Vagina (tissue), 2 donors: ENCODE data around the gene PON1. TPM values are rescaled to one million over a fixed set of nuclear protein-coding genes. Genes with fewer than 3 reads are reported as not detected.

Experiments used
- DNase-seq, 2 donors: peaks; one replicate each; pipeline ENCODE4 v3.0.0-alpha.2; 2017; ENCODE audit errors: extremely low spot score in 2 of 2
- H3K27ac ChIP-seq: fragments of 200-600 bp; sonication (generic); one replicate; pipeline ENCODE4 v1.5.1; 2019
- H3K27me3 ChIP-seq: fragments of 200-600 bp; sonication (generic); one replicate; pipeline ENCODE4 v1.5.1; 2019
- H3K36me3 ChIP-seq, 2 donors: fragments of 200-600 bp; sonication (generic); one replicate each; pipeline ENCODE4 v1.5.1; 2017 to 2019
- H3K4me1 ChIP-seq: fragments of 200-600 bp; sonication (generic); one replicate; pipeline ENCODE4 v1.5.1; 2019
- H3K4me3 ChIP-seq, 2 donors: fragments of 200-600 bp; sonication (generic); 1 replicate in 1 of 2; 2 replicates in 1 of 2; pipeline ENCODE4 v1.5.1; 2016 to 2019
- H3K9me3 ChIP-seq: fragments of 200-600 bp; sonication (generic); one replicate; pipeline ENCODE4 v1.5.1; 2019
- POLR2A ChIP-seq, 2 donors: fragments of 450-650 bp; IDR thresholded peaks; one replicate each; pipeline ENCODE4 v1.6.1; 2017; ENCODE audit warnings: antibody characterized with exemption in 2 of 2, mild to moderate bottlenecking in 2 of 2, moderate library complexity in 2 of 2
- POLR2AphosphoS5 ChIP-seq, 2 donors: sonication (generic); formaldehyde crosslinking; IDR thresholded peaks; one replicate each; pipeline ENCODE4 v1.9.0; 2017; ENCODE audit warnings: antibody characterized with exemption in 2 of 2, mild to moderate bottlenecking in 2 of 2, low read depth in 1 of 2; ENCODE audit not compliant: insufficient read depth in 1 of 2
- intact Hi-C: fragments of 100-400 bp; cut with DNase I; formaldehyde crosslinking; loops from one replicate; pipeline ENCODE4 v1.15.1; 2023
- total RNA-seq: library from RNA; depleted of rRNA; stranded (reverse); fragments of >200 nt; gene quantifications from one replicate; pipeline ENCODE4 v1.2.3, GENCODE V29; 2016
- TF ChIP-seq, protein P1 (sequence below), 3 experiments: fragments of 450-650 bp in 2 of 3; fragments of 200-600 bp in 1 of 3; sonication (generic) in 1 of 3; IDR thresholded peaks; one replicate each; pipeline ENCODE4 v1.5.1; 2017 to 2019; ENCODE audit warnings: antibody characterized with exemption in 3 of 3, mild to moderate bottlenecking in 2 of 3, moderate library complexity in 2 of 3

PON1 gene
- total RNA-seq, 1 donor from 2014 or later: not detected

DNA sequence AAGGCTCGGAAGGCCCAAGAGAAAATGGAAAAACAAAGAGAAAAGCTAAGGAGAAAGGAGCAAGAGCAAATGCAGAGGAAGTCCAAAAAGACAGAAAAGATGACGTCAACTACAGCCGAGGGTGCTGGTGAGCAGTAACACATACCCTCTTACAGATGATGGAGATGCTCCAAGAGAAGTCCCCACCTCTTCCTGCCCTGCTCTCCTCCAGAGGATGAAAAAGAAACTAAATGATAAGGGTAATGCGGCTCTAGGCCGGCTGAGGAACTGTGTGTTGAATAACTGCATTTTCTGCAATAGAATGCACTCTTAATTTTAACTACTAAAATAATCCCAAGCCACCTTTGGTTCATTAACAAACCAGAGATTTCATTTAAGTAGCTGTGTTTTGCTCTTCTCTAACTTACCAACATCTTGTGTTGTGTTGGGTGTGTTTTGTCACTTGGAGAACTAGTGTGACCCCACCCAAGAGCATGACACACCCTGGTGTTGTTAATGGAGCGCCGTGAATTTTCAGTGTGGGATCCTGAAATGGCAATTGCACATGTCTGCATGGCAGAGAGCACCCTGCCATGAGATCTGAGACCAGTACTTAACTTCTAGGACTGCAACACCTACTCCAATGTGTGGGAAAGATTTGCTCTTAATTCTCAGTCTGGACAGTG is 34.0 kb downstream of the PON1 start:
- Histone ChIP-seq H3K27ac (no peak overlapping the region), H3K36me3 (no peaks in the 10 kb centered on the region), H3K4me3 (no peak overlapping the region), H3K9me3 (no peaks in the 10 kb centered on the region), H3K27me3 (no peaks in the 10 kb centered on the region), H3K4me1 (no peaks in the 10 kb centered on the region)
- TF ChIP-seq, protein P1, sequence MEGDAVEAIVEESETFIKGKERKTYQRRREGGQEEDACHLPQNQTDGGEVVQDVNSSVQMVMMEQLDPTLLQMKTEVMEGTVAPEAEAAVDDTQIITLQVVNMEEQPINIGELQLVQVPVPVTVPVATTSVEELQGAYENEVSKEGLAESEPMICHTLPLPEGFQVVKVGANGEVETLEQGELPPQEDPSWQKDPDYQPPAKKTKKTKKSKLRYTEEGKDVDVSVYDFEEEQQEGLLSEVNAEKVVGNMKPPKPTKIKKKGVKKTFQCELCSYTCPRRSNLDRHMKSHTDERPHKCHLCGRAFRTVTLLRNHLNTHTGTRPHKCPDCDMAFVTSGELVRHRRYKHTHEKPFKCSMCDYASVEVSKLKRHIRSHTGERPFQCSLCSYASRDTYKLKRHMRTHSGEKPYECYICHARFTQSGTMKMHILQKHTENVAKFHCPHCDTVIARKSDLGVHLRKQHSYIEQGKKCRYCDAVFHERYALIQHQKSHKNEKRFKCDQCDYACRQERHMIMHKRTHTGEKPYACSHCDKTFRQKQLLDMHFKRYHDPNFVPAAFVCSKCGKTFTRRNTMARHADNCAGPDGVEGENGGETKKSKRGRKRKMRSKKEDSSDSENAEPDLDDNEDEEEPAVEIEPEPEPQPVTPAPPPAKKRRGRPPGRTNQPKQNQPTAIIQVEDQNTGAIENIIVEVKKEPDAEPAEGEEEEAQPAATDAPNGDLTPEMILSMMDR (IDR thresholded peaks at IDR 0.05): no peak
- no peak for TF ChIP-seq POLR2AphosphoS5 (IDR thresholded peaks at IDR 0.05; ENCODE audit: insufficient read depth in 1 of 2, low read depth in 1 of 2)
- intact Hi-C loops: no loop called here
- no peak for DNase-seq

DNA sequence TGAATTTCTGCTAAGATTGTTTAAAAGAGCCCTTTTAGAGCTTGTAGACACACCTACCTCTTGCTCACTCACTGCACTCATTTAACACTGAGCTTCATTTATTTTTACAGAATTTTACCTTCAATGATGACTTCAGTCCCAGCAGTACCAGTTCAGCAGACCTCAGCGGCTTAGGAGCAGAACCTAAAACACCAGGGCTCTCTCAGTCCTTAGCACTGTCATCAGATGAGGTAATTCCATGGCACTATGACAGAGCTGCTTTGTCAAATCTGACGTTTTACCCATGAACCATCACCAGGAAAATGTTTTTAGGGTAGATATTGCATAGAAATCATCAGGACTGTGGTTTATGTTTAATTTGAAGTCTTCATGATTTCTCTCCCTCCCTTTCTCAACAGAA is 38.2 kb downstream of the PON1 start:
- Histone ChIP-seq H3K9me3 (no peaks in the 10 kb centered on the region), H3K4me1 (no peaks in the 10 kb centered on the region), H3K36me3 (no peaks in the 10 kb centered on the region), H3K27ac (no peak overlapping the region), H3K27me3 (no peaks in the 10 kb centered on the region), H3K4me3 (no peak overlapping the region)
- DNase-seq: no peak
- intact Hi-C loops: no loop called here
- no peak for TF ChIP-seq POLR2A (IDR thresholded peaks at IDR 0.05)
- TF ChIP-seq, protein P1 (IDR thresholded peaks at IDR 0.05): no peak
- TF ChIP-seq POLR2AphosphoS5 (IDR thresholded peaks at IDR 0.05; ENCODE audit: insufficient read depth in 1 of 2, low read depth in 1 of 2): no peak

DNA sequence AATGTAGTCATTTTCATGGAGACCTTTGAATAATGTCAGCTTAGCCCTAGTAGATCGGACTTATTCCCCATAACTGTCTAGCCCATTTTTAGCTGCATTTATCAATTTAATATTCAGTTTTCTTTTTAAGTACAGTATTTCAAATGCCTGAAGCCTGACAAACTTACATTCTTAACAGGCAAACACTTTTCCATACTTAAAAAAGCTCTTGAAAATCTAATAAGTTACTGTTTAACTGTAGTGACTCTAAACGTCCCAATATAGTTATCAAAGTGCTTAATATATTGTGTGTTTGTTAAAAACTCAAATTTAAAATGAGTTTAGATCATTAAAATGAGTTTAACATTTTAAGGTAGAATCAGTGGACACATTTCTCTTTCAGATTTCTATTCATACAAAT is 44.9 kb downstream of the PON1 start:
- no peak overlapping the region for H3K27ac ChIP-seq
- intact Hi-C loops: no loop called here
- no peaks in the 10 kb centered on the region for H3K9me3 ChIP-seq
- H3K4me3 ChIP-seq: no peak overlapping the region
- H3K27me3 ChIP-seq: no peaks in the 10 kb centered on the region
- no peak for DNase-seq
- no peaks in the 10 kb centered on the region for H3K36me3 ChIP-seq
- TF ChIP-seq POLR2A (IDR thresholded peaks at IDR 0.05) (no peak), POLR2AphosphoS5 (IDR thresholded peaks at IDR 0.05; ENCODE audit: insufficient read depth in 1 of 2, low read depth in 1 of 2) (no peak)
- TF ChIP-seq, protein P1 (IDR thresholded peaks at IDR 0.05): no peak
- H3K4me1 ChIP-seq: no peaks in the 10 kb centered on the region

DNA sequence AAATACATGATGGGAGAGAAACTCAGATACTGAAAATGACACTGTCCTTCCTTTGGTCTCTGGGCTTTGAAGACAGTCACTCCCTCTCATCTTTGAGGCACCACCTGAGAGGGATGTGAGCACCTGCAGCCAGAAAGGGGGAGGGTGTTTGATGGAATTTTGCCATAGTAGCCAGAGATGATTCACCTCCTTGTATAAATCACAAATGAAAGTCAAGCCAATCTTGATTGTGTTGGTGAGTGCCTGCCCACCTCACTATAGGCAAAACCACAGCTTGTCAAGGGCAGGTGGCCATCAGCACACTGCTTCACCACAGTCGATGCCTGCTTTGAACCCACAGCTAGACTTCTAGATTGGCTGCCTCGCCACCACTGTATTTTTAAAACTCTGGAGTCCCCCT is 48.2 kb downstream of the PON1 start:
- no peaks in the 10 kb centered on the region for H3K9me3 ChIP-seq
- H3K36me3 ChIP-seq: no peaks in the 10 kb centered on the region
- H3K4me3 ChIP-seq: no peak overlapping the region
- TF ChIP-seq POLR2AphosphoS5 (IDR thresholded peaks at IDR 0.05; ENCODE audit: insufficient read depth in 1 of 2, low read depth in 1 of 2) (no peak), POLR2A (IDR thresholded peaks at IDR 0.05) (no peak)
- TF ChIP-seq, protein P1 (IDR thresholded peaks at IDR 0.05): no peak
- intact Hi-C loops: no loop called here
- H3K4me1 ChIP-seq: no peaks in the 10 kb centered on the region
- H3K27me3 ChIP-seq: no peaks in the 10 kb centered on the region
- no peak overlapping the region for H3K27ac ChIP-seq
- DNase-seq: no peak

DNA sequence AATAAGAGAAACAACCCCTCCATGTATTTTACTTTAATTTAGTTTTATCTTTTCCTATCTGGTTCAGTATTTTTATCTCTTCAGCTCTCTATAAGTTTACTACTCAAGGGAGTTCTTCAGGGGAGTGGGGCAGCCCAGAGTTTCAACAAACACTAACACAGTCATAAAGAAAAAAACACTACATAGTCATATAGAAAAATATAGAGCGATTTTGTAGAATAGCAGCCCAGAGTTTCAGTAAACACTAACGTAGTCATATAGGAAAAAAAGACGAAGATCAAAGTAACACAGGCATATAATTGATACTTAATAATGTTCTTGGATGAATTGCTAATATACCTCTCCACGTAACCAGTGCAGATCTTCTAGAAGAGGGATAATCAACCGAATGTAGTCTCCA is 54.7 kb downstream of the PON1 start:
- H3K9me3 ChIP-seq: no peaks in the 10 kb centered on the region
- H3K27me3 ChIP-seq: no peaks in the 10 kb centered on the region
- H3K27ac ChIP-seq: no peak overlapping the region
- no peak overlapping the region for H3K4me3 ChIP-seq
- no peaks in the 10 kb centered on the region for H3K36me3 ChIP-seq
- no peaks in the 10 kb centered on the region for H3K4me1 ChIP-seq
- DNase-seq: no peak
- intact Hi-C loops: no loop called here
- no peak for TF ChIP-seq POLR2A (IDR thresholded peaks at IDR 0.05)
- TF ChIP-seq, protein P1 (IDR thresholded peaks at IDR 0.05): no peak
- no peak for TF ChIP-seq POLR2AphosphoS5 (IDR thresholded peaks at IDR 0.05; ENCODE audit: insufficient read depth in 1 of 2, low read depth in 1 of 2)
